ENCODE results near the gene LRBA. TPM values are rescaled to one million over a fixed set of nuclear protein-coding genes. Genes with fewer than 3 reads are reported as not detected.

The LRBA gene
- total RNA-seq, 3 donors from 2014 or later: 26.9 to 138 (median 93.7) TPM

- no peak overlapping the region for H3K4me3 ChIP-seq
- peaks cover 6% of the 10 kb centered on the region for H3K36me3 ChIP-seq
- no peak for DNase-seq (ENCODE audit: low spot score in 2 of 2)
- H3K4me1 ChIP-seq: no peaks in the 10 kb centered on the region
- H3K27me3 ChIP-seq: no peaks in the 10 kb centered on the region
- TF ChIP-seq POLR2AphosphoS5 (IDR thresholded peaks at IDR 0.05) (no peak), CTCF (IDR thresholded peaks at IDR 0.05) (no peak)
- H3K27ac ChIP-seq: no peak overlapping the region
- H3K9me3 ChIP-seq: no peaks in the 10 kb centered on the region
- intact Hi-C loops (cut with DNase I; ENCODE audit: low total_unique reads): no loop called here
These were observed 194.7 kb downstream of the LRBA start for GRCh38 chr4:150820409-150820808.

DNA sequence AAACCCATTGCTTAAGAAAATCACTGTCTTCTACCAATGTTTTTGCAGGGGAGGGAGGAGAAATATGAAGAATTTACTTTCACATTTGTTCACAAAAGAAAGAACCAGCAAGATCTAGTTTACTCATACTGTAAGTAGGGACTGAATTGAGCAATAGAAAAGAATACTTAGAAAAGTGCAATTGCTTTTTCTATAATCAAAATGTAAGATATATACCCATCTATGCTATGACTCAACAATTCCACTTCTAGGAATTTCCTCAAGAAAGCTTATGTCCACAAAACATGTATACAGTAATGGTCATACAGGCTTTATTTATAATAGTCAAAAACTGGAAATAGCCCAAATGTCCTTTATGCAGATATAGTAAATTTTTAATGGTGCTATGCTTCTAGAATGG is 196.4 kb downstream of the LRBA start:
- TF ChIP-seq CTCF (IDR thresholded peaks at IDR 0.05) (no peak), POLR2A (IDR thresholded peaks at IDR 0.05) (no peak), POLR2AphosphoS5 (IDR thresholded peaks at IDR 0.05) (no peak)
- intact Hi-C loops (cut with DNase I; ENCODE audit: low total_unique reads): no loop called here
- no peak for DNase-seq (ENCODE audit: low spot score in 2 of 2)
- Histone ChIP-seq H3K4me3 (no peak overlapping the region), H3K27ac (no peak overlapping the region), H3K27me3 (no peaks in the 10 kb centered on the region), H3K4me1 (no peaks in the 10 kb centered on the region), H3K9me3 (no peaks in the 10 kb centered on the region), H3K36me3 (peaks cover 6% of the 10 kb centered on the region)

DNA sequence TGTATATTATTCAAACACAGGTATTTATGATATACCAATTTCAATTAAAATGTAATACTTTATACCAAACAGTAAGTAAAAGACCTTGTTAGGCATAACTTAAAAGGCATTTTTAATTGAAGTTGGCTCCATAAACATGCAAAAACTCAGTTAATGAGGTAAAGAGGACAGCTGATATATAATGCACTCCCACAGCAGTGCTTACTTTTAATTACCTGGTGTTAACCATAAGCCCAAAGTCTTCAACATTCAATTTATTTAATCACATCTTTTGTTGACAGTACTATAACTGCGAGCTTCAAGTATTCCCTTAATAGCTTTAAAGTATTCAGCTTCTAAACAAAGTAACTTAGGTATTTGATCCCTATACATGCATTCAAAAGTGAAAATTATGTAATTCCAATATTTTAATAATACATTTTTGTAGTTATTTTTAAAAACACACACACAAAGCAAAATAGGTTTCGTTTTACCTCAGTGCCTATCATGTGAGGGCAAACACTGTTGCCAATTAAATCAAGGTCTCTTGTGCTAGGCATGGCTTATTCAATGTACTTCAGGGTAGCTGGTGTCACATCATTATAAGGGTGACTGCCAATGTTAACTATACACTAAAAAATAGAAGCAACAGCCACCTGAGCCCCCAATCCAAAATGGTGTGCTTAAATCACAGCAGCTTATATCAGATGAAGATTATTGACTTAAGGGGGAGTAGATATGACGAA is 197.1 kb downstream of the LRBA start:
- TF ChIP-seq POLR2A (IDR thresholded peaks at IDR 0.05) (no peak), CTCF (IDR thresholded peaks at IDR 0.05) (no peak), POLR2AphosphoS5 (IDR thresholded peaks at IDR 0.05) (no peak)
- no peak overlapping the region for H3K4me3 ChIP-seq

GRCh38 chr4:150817017-150817416 is 198.1 kb downstream of the LRBA start:
- H3K27ac ChIP-seq: no peak overlapping the region
- no peak for DNase-seq (ENCODE audit: low spot score in 2 of 2)
- TF ChIP-seq POLR2AphosphoS5 (IDR thresholded peaks at IDR 0.05) (no peak), POLR2A (IDR thresholded peaks at IDR 0.05) (no peak), CTCF (IDR thresholded peaks at IDR 0.05) (no peak)
- no peaks in the 10 kb centered on the region for H3K4me1 ChIP-seq
- no peak overlapping the region for H3K4me3 ChIP-seq
- H3K36me3 ChIP-seq: peaks cover 6% of the 10 kb centered on the region
- intact Hi-C loops (cut with DNase I; ENCODE audit: low total_unique reads): no loop called here
- H3K27me3 ChIP-seq: no peaks in the 10 kb centered on the region
- H3K9me3 ChIP-seq: no peaks in the 10 kb centered on the region

More for the DNA sequence above, 197.1 kb downstream of the LRBA start:
- no peaks in the 10 kb centered on the region for H3K9me3 ChIP-seq
- H3K27ac ChIP-seq: no peak overlapping the region
- no peaks in the 10 kb centered on the region for H3K27me3 ChIP-seq
- no peak for DNase-seq (ENCODE audit: low spot score in 2 of 2)
- no peaks in the 10 kb centered on the region for H3K4me1 ChIP-seq
- intact Hi-C loops (cut with DNase I; ENCODE audit: low total_unique reads): no loop called here
- peaks cover 6% of the 10 kb centered on the region for H3K36me3 ChIP-seq

GRCh38 chr4:150816491-150816890 is 198.6 kb downstream of the LRBA start:
- peaks cover 6% of the 10 kb centered on the region for H3K36me3 ChIP-seq
- intact Hi-C loops (cut with DNase I; ENCODE audit: low total_unique reads): no loop called here
- DNase-seq (ENCODE audit: low spot score in 2 of 2): no peak
- TF ChIP-seq POLR2A (IDR thresholded peaks at IDR 0.05): no peak
- TF ChIP-seq POLR2AphosphoS5 (IDR thresholded peaks at IDR 0.05): no peak
- no peak for TF ChIP-seq CTCF (IDR thresholded peaks at IDR 0.05)
- H3K9me3 ChIP-seq: no peaks in the 10 kb centered on the region
- no peak overlapping the region for H3K27ac ChIP-seq
- H3K4me1 ChIP-seq: no peaks in the 10 kb centered on the region
- H3K27me3 ChIP-seq: no peaks in the 10 kb centered on the region
- H3K4me3 ChIP-seq: no peak overlapping the region

All from breast epithelium (tissue), 4 donors.